ENCODE data around the gene CDH23. TPM values are rescaled to one million over a fixed set of nuclear protein-coding genes. Genes with fewer than 3 reads are reported as not detected.

The CDH23 gene
- total and polyA plus RNA-seq, 7 donors, result 1.00 to 3.8 (median 1.9) TPM

- Histone ChIP-seq H3K36me3 (ENCODE audit: insufficient read depth in 1 of 2, low read depth in 1 of 2) (peaks cover 2 to 7% of the 10 kb centered on the region in 2 donors), H3K27ac (peak overlapping the region; percentile 81), H3K4me1 (peaks cover 80% of the 10 kb centered on the region), H3K27me3 (ENCODE audit: insufficient read depth in 3 of 3, low read length in 2 of 3) (no peaks in the 10 kb centered on the region), H3K4me3 (no peak overlapping the region), H3K9me3 (no peaks in the 10 kb centered on the region)
- intact Hi-C loops (cut with DNase I), result no loop called here
- WGBS, 3 donors, result 29 to 32% (median 31%) methylated on average over 7 to 8 of the region's 8 CpGs
- no peak for TF ChIP-seq CTCF (IDR thresholded peaks at IDR 0.05)
- ATAC-seq (peak; percentile 39 to 76 (median 67)), DNase-seq (peak in 1 of 2 donors; percentile 76)
Observed at GRCh38 chr10:71765176-71765904, 368.6 kb downstream of the CDH23 start.

GRCh38 chr10:71765906-71766716 is 369.4 kb downstream of the CDH23 start:
- no peaks in the 10 kb centered on the region for H3K9me3 ChIP-seq
- intact Hi-C loops (cut with DNase I), result no loop called here
- WGBS, 3 donors, result 57 to 63% (median 62%) methylated on average over 21 to 22 of the region's 22 CpGs
- no peak for ATAC-seq
- peaks cover 0 to 4% of the 10 kb centered on the region in 2 donors for H3K36me3 ChIP-seq (ENCODE audit: insufficient read depth in 1 of 2, low read depth in 1 of 2)
- H3K4me1 ChIP-seq, result peaks cover 84% of the 10 kb centered on the region
- no peak for DNase-seq
- H3K4me3 ChIP-seq, result no peak overlapping the region
- no peaks in the 10 kb centered on the region for H3K27me3 ChIP-seq (ENCODE audit: insufficient read depth in 3 of 3, low read length in 2 of 3)
- no peak for TF ChIP-seq CTCF (IDR thresholded peaks at IDR 0.05)
- peak overlapping the region; percentile 81 for H3K27ac ChIP-seq

GRCh38 chr10:71766717-71767419 is 370.1 kb downstream of the CDH23 start:
- H3K4me1 ChIP-seq, result peaks cover 83% of the 10 kb centered on the region
- 41 to 48% (median 44%) methylated on average over 10 of the region's 10 CpGs for WGBS, 3 donors
- intact Hi-C loops (cut with DNase I), result no loop called here
- DNase-seq (peak; percentile 80 to 88), ATAC-seq (peak; percentile 20 to 41 (median 39))
- no peaks in the 10 kb centered on the region for H3K27me3 ChIP-seq (ENCODE audit: insufficient read depth in 3 of 3, low read length in 2 of 3)
- TF ChIP-seq CTCF (IDR thresholded peaks at IDR 0.05), result no peak
- H3K27ac ChIP-seq, result peak overlapping the region; percentile 81
- H3K36me3 ChIP-seq (ENCODE audit: insufficient read depth in 1 of 2, low read depth in 1 of 2), result peaks cover 0 to 4% of the 10 kb centered on the region in 2 donors
- no peaks in the 10 kb centered on the region for H3K9me3 ChIP-seq
- peak overlapping the region; percentile 8 for H3K4me3 ChIP-seq

GRCh38 chr10:71767420-71768035 is 370.8 kb downstream of the CDH23 start:
- Histone ChIP-seq H3K9me3 (no peaks in the 10 kb centered on the region), H3K4me3 (peak overlapping the region; percentile 8), H3K27ac (peak overlapping the region; percentile 81), H3K4me1 (peaks cover 90% of the 10 kb centered on the region), H3K36me3 (ENCODE audit: insufficient read depth in 1 of 2, low read depth in 1 of 2) (peaks cover 0 to 4% of the 10 kb centered on the region in 2 donors), H3K27me3 (ENCODE audit: insufficient read depth in 3 of 3, low read length in 2 of 3) (no peaks in the 10 kb centered on the region)
- peak in 2 of 4 donors; percentile 3 to 5 for ATAC-seq
- WGBS, 3 donors, result 33 to 42% (median 38%) methylated on average over 10 of the region's 10 CpGs
- DNase-seq, result peak; percentile 74 to 84
- no peak for TF ChIP-seq CTCF (IDR thresholded peaks at IDR 0.05)
- intact Hi-C loops (cut with DNase I), result no loop called here

Data from psoas muscle (tissue), 8 donors.